Measurements from ENCODE around the gene HLA-DPA1.

DNA sequence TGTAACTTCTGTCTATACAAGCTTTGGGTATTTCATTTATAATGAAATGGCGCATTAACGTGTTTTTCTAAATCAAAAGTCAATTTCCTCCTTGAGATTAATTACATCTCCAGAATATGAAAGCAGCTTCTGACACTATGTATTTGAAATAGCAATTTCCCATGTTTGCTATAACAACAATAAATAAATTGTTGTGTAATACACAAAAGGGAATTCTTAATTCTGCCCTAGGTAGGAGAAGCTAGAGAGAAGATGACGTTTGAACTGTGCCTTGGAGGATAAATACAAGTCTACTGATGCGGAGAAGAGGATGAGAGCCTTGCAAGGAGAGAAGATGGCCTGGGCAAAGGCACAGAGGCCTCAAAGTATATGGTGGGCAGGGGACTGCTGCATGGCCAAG is 56.4 kb downstream of the HLA-DPA1 start:
- TF ChIP-seq, protein P1, sequence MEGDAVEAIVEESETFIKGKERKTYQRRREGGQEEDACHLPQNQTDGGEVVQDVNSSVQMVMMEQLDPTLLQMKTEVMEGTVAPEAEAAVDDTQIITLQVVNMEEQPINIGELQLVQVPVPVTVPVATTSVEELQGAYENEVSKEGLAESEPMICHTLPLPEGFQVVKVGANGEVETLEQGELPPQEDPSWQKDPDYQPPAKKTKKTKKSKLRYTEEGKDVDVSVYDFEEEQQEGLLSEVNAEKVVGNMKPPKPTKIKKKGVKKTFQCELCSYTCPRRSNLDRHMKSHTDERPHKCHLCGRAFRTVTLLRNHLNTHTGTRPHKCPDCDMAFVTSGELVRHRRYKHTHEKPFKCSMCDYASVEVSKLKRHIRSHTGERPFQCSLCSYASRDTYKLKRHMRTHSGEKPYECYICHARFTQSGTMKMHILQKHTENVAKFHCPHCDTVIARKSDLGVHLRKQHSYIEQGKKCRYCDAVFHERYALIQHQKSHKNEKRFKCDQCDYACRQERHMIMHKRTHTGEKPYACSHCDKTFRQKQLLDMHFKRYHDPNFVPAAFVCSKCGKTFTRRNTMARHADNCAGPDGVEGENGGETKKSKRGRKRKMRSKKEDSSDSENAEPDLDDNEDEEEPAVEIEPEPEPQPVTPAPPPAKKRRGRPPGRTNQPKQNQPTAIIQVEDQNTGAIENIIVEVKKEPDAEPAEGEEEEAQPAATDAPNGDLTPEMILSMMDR (IDR thresholded peaks at IDR 0.05), result no peak
- TF ChIP-seq POLR2A (IDR thresholded peaks at IDR 0.05) (no peak), POLR2AphosphoS5 (IDR thresholded peaks at IDR 0.05; ENCODE audit: insufficient read depth in 1 of 2, low read depth in 1 of 2) (no peak)
